ENCODE data around the gene ATP1A3.
"Not testable (repeated sequence)": the region's sequence is repeated elsewhere in the genome, so short reads cannot be mapped to it uniquely, and the experiment has no call there.

ATP1A3 gene

DNA sequence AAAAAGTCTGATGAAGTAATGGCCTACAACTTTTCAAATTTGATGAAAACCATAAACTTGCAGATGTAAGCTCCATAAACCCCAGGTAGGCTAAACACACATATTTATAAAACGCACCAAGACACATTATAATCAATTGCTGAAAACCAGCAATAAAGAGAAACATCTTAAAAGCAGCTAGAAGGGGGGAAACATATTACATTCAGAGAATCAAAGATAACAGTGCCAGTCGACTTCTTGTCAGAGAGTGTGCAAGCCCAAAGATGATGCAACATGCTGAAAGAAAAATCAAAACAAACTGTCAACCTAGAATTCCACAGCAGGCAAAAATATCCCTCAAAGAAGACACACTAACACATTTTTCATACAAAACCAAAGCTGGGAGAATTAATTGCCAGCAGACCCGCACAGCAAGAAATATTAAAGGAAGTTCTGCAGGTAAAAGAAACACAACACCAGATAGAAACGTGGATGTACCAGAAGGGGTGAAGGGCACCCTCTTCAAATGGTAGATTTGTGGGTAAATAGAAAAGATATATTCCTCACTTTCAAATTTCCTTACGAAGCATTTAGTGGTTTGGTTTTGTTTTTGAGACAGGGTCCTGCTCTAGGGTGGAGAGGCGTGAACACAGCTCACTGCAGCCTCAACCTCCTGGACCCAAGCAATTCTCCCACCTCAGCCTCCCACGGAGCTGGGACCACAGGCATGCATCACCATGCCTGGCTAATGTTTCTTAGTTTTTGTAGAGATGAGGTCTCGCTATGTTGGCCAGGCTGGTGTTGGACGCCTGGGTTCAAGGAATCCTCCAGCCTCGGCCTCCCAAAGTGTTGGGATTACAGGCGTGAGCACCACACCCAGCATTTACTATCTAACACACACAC is 16.5 kb upstream of the ATP1A3 start:
- DNase-seq = no peak

DNA sequence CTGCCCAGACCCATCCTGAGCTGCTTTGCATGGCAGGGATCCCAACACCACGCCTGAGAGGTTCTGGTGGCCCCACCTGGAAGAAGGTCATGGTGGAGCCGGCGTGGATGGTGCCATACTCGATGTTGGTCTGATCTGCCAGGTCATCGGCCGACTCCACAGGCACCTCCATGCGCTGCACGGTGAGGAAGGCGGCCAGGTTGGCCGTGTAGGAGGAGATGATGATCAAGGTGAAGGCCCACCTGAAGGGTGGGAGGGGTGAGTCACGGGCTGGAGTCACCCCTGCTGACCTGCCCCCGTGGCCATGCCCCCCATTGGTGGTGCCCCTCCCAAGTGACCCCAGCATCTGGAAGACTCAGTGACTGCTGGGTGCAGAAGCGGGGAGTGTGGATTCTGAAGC is 12.5 kb upstream of the ATP1A3 start:
- no peak for DNase-seq

DNA sequence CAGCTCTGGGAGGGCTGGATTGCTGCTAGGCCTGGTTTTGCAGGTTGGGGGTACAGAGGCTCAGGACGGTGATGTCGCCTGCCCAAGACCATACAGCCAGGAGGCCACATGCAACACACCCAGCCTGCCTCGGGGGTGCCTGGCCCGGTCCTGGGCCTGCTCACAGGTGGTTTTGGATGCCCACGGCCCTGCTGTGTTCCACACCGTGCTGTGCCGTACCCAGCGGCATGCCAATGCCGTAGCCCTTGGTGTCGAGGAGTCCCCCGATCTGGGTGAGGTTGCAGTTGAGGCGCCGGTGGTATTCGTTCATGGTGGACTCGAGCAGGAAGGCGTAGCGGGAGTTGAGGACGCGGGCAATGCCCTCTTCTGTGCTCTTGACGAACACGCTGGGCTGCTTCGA is 11.5 kb upstream of the ATP1A3 start:
- DNase-seq = no peak

DNA sequence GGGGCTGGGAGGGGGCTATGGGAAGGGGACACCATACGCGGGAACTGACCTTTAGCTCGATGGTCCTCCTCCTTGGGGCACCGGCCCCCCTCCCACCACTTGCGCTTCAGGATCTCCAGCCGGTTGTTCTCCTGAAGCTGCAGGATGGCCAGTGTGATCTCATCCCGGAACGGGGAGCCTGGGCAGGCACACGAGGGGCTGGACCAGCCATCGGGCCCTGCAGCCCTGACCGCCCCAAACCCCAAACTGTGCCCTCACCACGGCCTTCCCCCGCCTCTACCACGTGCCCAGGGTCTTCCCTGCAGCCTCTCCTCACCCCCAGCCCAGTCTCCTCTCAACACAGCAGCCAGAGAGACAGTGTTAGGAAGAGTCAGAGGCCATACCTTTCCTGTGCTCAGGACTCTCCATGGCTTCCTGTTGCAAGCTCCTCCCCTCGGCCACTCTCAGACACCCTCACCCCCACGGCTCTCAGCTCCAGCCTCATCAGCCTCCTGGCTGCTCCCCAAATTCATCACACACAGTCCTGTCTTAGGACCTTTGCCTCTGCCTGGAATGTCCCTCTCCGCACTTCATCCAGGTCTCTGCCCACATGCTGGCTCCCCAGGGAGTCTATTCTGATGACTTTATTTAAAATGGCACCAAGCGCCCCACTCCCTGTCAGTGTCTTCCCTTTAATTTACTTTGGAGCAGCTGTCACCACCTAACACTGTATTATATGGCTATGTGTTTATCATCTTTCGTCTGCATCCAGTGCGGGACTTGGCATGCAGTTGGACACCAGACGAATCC is 9.7 kb upstream of the ATP1A3 start:
- no peak for DNase-seq

GRCh38 chr19:41999878-42000208 is 5.8 kb upstream of the ATP1A3 start:
- no peak for DNase-seq

DNA sequence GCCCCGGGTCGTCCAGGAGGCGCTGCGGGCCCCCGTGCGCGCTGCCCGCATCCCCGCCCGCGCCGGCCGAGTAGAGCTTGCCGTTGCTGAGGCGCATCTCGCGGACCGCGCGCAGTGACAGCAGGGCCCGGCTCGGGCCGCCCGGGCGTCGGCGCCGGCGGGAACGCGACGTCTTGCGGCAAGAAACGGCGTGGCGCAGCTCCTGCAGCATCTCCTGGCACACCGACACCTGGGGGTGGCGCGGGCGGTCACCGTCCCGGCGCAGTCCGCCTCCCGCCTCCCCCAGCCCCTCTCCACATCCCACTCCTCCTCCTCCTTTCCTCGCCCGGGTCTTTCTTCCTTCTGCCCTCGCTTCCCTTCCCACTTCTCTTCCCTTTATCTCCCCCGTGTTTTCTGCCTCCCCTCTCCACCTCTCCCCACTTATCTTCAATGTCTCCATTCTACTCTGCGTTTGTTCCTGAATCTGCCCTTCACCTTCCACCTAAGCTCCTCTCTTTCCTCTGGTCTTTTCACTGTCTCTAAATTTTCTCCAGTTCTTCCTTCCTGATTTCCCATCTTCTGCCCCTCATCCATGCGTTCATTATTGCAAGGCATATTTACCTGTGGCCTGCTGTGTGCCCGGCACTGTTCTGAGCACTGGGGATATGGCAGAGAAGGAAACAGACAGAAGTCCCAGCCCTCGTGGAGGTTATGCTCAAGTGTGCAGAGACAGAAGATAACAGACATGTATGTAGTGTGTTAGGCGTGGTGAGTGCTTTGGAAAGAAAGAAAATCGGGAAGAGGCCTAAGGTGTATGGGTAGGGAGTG is 5.2 kb upstream of the ATP1A3 start:
- DNase-seq = no peak

DNA sequence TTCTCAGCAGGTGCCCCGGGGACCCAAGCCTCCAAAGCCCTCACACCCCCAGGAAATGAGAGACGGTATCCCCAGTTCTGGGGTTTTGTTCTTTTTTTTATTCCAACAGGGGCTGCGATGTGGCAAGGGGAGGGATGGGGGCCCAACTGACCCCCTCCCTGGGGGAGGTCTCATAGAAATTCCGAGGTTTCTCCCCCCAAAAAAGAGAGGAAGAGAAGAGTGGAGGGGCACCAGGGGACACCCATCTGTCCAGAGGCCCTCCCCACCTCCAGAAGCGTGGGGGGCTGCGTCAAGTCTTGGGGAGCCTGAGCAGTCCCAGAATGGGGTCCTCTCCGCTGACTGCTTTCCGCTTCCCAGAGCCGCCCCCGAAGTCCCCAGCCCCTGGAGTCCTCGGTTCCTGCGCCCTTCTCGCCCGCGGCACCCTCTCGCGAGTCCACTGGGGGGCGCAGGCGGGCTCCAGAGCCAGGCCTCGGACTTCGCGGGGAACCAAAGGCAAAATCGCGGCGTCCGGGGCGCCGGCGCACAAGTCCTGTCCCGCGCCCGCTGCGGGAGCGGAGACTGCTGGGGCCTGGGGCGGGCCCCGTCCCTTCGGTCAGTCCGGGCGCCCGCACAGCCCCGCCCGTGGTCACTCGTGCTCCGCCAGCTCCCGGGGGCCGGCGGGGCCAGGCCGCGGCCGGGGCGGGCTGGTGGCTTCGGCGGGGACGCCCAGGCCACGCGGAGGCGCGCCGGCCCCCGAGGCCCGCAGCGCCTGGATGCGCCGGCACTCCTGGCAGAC is 4.4 kb upstream of the ATP1A3 start:
- DNase-seq = no peak

DNA sequence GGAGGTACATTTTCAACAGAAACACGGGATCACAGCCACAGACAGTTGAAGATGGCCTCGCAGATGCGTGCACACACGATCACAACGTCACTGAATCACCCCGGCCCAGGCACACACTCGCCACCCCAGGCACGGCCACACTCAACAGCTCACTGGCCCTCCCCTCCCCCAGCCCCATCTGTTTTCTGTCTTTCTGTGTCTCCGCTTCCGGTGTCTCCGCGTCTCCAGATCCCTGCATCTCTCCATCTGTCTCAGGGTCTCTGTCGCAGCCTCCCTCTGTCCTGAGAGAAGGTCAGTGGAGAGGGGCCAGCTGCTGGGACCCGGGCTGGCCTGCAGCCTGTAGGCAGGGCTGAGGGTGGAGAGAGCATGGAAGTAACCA is 3.8 kb upstream of the ATP1A3 start:
- DNase-seq = no peak

DNA sequence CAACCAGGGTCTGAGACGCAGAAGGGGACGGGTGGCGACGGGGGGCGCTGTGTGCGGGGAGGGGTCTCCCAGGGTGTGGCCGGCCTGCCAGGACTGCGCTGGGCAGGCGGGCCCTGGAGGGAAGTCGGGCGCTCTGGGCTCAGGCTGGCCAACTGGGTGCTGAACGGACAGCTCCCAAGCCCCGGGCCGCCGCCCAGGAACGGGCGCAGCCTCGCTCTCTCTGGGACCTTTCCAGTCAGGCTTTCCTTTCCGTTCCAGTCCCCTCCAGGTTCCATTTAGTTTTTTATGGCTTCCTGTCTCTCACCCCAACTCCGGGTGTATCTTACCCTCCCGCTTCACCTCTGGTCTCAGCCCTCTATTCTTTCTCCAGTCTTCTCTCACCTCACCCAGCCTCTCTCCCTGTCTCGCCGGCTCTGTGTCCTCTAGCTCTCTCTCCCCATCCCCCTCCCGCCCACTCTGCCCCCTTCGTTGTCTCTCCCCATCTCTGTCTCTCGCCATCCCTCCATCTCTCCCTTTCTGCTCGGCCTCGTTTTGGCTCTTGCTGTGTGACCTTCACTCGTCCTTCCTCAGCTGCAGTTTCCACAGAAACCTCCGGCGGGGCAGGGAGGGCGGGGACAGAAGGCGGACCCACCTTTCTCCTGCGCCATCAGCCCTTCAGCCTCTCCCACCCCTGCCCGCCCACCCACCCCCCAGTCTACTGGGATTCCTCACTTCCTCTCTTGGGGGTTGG is 3.3 kb upstream of the ATP1A3 start:
- DNase-seq = peak in 1 of 2 donors; percentile 14

DNA sequence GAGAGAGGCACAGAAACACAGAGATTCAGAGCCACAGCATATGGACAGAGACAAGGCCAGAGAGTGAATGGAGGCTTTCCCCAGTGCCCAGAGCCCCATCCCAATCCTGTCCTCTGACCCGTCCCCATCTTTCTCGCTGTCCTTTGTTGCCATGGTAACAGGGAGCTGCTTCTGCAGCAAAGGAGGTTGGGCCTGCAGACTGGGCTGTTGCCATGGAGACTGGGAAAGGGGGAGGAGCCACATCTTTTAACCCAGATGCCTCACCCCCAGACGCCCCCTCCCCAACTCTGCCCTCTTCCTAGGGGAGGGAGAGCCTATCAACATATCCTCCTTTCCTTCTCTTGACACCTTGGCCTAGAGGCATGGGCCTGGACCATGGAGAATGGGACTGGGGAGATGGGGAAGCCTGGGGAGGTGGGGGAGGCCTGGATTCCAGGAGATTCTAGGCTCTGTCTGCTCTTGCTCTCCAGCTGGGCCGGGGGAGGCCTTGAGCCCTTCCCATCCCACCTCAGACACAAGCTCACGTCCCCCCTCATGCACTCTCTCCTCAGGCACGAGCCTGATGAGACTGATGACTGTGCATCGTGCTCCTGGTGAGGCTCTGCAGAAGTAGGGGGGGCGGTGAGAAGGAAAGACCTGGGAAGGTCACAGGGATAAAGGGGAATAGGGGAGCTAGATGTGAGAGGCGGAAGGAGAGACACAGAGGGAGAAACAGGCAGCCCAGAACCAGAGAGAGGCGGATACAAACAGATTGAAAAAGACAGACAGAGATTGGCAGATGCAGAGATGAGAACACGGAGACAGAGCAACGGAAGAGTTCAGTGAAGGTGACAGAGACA is 2.1 kb upstream of the ATP1A3 start:
- no peak for DNase-seq

GRCh38 chr19:41994994-41995958 is 1.2 kb upstream of the ATP1A3 start:
- DNase-seq = no peak

- DNase-seq = peak in 1 of 2 donors; percentile 70
Measured at GRCh38 chr19:41994521-41994971, 516 bp upstream of the ATP1A3 start.

DNA sequence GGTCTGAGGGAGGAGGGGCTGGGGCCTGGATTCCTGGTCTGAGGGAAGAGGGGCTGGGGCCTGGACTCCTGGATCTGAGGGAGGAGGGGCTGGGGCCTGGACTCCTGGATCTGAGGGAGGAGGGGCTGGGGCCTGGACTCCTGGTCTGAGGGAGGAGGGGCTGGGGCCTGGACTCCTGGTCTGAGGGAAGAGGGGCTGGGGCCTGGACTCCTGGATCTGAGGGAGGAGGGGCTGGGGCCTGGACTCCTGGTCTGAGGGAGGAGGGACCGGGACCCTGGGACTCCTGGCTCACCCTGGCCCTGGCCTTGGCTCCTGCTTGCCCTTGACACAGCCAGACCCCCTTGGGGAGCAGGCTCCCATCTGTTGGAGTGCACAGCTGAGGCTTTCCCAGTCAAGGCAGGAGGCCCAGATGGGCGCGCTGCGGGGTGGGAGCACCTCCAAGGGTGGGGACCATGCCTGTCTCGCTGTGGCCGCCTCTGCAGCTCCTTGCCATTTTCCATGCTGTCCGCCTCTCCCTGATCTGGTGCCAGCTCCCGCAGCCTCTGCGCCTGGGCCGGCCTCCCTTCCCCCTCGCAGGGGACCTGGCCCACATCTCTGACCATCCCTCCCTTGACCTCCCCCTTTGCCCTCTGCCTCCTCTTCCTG is 2.0 kb downstream of the ATP1A3 start:
- DNase-seq = not testable (repeated sequence)

GRCh38 chr19:41991025-41991424 is 3.0 kb downstream of the ATP1A3 start:
- no peak for DNase-seq

DNA sequence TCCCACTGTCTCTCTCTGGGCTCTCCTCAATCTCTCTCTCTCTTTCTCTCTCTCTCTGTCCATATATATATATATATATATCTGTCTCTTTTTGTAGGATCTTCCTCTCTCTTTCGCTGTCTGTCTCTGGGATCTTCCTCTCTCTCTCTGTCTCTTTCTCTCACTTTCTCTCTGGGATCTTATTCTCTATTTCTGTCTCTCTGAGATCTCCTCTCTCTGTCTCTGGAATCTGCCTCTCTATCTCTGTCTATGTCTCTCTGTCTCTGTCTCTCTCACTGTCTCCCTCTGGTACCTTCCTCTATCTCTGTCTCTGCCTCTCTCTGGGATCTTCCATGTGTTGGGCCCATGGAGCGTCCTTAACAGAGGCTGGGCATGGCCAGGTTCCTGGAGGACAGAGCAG is 3.4 kb downstream of the ATP1A3 start:
- DNase-seq = no peak

- DNase-seq = no peak
Measured at GRCh38 chr19:41990028-41990427, 4.0 kb downstream of the ATP1A3 start.

- no peak for DNase-seq
Measured at GRCh38 chr19:41988947-41989346, 5.1 kb downstream of the ATP1A3 start.

DNA sequence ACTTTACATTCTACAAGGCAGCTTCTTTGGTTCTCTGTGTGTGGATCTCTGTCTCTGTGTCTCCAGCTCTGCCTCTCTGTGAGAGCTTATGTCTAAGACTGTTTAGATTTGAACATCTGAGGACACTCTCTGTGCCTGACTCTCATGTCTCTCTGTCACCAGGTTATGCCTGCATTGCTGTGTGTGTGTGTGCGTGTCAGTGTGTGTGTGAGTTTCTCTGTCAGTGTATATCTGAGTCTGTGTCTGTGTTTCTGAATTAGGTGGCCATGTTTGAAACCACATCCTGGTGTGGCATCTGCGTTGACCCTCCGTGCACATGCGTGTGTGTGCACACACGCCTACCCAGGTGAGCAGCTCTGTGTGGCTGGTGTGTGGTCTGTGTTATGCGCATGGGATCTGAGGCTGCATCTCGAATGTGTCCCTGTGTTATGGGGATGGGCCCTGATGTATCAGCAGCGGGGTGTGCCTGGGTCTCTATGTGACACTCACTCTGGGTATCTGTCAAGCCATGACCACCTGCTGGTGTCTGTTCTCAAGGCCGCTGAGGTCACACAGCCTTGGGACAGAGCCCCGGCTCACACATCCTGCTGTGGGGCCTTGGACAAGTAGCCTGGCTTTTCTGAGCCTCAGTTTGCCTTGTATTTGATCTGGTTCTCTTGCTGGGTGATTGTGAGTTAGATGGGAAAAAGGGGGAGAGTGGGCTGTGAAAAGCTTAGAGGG is 6.7 kb downstream of the ATP1A3 start:
- no peak for DNase-seq

Data from bone marrow (tissue), 2 donors.